Measurements from ENCODE around the gene ACOT8. TPM values are rescaled to one million over a fixed set of nuclear protein-coding genes. Genes with fewer than 3 reads are reported as not detected.

The ACOT8 gene
- total RNA-seq, 1 experiment from 2014 or later: 19.5 TPM

GRCh38 chr20:45852326-45852725, 4.9 kb downstream of the ACOT8 start:
- CTCF ChIA-PET: interaction anchor here (0.6 to 1.8 kb wide), 8 partner anchors 14 to 135 kb away, joined by 3 to 6 read pairs (median 3); no protein-coding TSS in a partner anchor
- POLR2A ChIA-PET: interaction anchor here (0.7 to 1.7 kb wide), 4 partner anchors 16 to 183 kb away, joined by 3 to 8 read pairs (median 6); partner anchors contain the start of genes PCIF1 and ZSWIM1
- Mint-ChIP-seq H3K4me3 (ENCODE audit: unreplicated experiment) (no peak overlapping the region), H3K36me3 (ENCODE audit: insufficient read depth, unreplicated experiment) (peaks cover 34% of the 10 kb centered on the region), H3K27me3 (ENCODE audit: insufficient read depth, unreplicated experiment) (no peaks in the 10 kb centered on the region), H3K4me1 (ENCODE audit: insufficient read depth, unreplicated experiment) (no peaks in the 10 kb centered on the region), H3K9me3 (ENCODE audit: unreplicated experiment) (no peaks in the 10 kb centered on the region), H3K27ac (ENCODE audit: low read depth, unreplicated experiment) (no peak overlapping the region)
- intact Hi-C loops (cut with micrococcal nuclease): no loop called here
- TF ChIP-seq, protein P1, sequence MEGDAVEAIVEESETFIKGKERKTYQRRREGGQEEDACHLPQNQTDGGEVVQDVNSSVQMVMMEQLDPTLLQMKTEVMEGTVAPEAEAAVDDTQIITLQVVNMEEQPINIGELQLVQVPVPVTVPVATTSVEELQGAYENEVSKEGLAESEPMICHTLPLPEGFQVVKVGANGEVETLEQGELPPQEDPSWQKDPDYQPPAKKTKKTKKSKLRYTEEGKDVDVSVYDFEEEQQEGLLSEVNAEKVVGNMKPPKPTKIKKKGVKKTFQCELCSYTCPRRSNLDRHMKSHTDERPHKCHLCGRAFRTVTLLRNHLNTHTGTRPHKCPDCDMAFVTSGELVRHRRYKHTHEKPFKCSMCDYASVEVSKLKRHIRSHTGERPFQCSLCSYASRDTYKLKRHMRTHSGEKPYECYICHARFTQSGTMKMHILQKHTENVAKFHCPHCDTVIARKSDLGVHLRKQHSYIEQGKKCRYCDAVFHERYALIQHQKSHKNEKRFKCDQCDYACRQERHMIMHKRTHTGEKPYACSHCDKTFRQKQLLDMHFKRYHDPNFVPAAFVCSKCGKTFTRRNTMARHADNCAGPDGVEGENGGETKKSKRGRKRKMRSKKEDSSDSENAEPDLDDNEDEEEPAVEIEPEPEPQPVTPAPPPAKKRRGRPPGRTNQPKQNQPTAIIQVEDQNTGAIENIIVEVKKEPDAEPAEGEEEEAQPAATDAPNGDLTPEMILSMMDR (IDR thresholded peaks at IDR 0.05; ENCODE audit: unreplicated experiment): no peak
- DNase-seq (ENCODE audit: unreplicated experiment): no peak
- no TSS peak for BruUV-seq (replicated peaks)

- ChIA-PET CTCF (interaction anchor here (0.6 to 1.7 kb wide), 2 partner anchors 12 to 63 kb away, joined by 3 to 4 read pairs; no protein-coding TSS in a partner anchor), POLR2A (interaction anchor here (1.0 to 1.2 kb wide), 2 partner anchors 9 to 18 kb away, joined by 3 to 4 read pairs; partner anchors contain the start of gene SNX21)
- intact Hi-C loops (cut with micrococcal nuclease): no loop called here
- no peaks in the 10 kb centered on the region for H3K27me3 Mint-ChIP-seq (ENCODE audit: insufficient read depth, unreplicated experiment)
- no peak overlapping the region for H3K27ac Mint-ChIP-seq (ENCODE audit: low read depth, unreplicated experiment)
- no peaks in the 10 kb centered on the region for H3K4me1 Mint-ChIP-seq (ENCODE audit: insufficient read depth, unreplicated experiment)
- H3K4me3 Mint-ChIP-seq (ENCODE audit: unreplicated experiment): no peak overlapping the region
- BruUV-seq (replicated peaks): no TSS peak
- TF ChIP-seq, protein P1 (IDR thresholded peaks at IDR 0.05; ENCODE audit: unreplicated experiment): no peak
- peaks cover 30% of the 10 kb centered on the region for H3K36me3 Mint-ChIP-seq (ENCODE audit: insufficient read depth, unreplicated experiment)
- no peak for DNase-seq (ENCODE audit: unreplicated experiment)
- H3K9me3 Mint-ChIP-seq (ENCODE audit: unreplicated experiment): no peaks in the 10 kb centered on the region
Measured at GRCh38 chr20:45851501-45851900, 5.7 kb downstream of the ACOT8 start.

DNA sequence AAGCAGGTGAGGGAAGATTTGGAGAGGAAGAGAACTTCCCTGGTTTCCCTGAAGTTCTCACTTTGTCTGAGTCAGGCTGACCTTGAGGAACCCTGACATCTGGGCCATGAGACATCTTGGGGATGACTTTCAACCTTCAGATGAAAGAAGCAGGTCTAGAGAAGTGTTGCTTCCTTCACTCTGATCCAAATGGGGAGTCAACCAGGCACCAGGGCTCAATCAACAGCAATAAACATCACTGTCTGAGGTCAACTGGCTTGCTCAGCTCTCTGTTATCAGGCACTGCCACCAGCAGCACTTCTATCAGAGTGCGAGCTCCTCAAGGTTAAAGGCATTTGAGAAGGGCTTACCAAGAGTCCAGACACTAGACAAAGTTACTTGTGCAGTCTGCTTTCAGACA, 6.3 kb downstream of the ACOT8 start:
- TF ChIP-seq, protein P1 (IDR thresholded peaks at IDR 0.05; ENCODE audit: unreplicated experiment): no peak
- H3K36me3 Mint-ChIP-seq (ENCODE audit: insufficient read depth, unreplicated experiment): peaks cover 36% of the 10 kb centered on the region
- no peaks in the 10 kb centered on the region for H3K27me3 Mint-ChIP-seq (ENCODE audit: insufficient read depth, unreplicated experiment)
- intact Hi-C loops (cut with micrococcal nuclease): no loop called here
- H3K4me1 Mint-ChIP-seq (ENCODE audit: insufficient read depth, unreplicated experiment): no peaks in the 10 kb centered on the region
- no TSS peak for BruUV-seq (replicated peaks)
- DNase-seq (ENCODE audit: unreplicated experiment): no peak
- H3K4me3 Mint-ChIP-seq (ENCODE audit: unreplicated experiment): no peak overlapping the region
- ChIA-PET CTCF (interaction anchor here (1.7 kb wide), 1 partner anchor 12 kb away, joined by 4 read pairs; no protein-coding TSS in a partner anchor), POLR2A (interaction anchor here (0.5 to 1.2 kb wide), 3 partner anchors 8 to 352 kb away, joined by 3 to 4 read pairs (median 3); partner anchors contain the start of gene SNX21)
- H3K9me3 Mint-ChIP-seq (ENCODE audit: unreplicated experiment): no peaks in the 10 kb centered on the region
- H3K27ac Mint-ChIP-seq (ENCODE audit: low read depth, unreplicated experiment): no peak overlapping the region

DNA sequence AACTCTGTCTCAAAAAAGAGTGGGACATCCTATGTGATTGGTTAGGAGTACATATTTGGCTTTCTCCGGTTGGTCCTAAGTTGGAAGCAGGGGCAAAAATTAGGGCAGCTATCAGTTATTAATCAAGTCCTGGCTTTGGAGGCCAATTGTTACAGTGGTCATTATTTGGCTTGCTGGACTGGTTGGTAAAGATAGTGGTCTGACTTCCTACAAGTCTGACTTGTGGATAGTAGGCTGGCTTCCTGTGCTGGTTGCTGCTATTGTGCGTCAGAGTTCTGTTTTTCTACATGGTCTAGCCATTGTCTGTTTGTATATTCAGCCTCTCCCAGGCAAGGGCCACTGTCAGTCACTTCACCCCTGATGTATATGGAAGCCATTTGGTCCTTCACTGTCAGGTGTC, 7.0 kb downstream of the ACOT8 start:
- H3K36me3 Mint-ChIP-seq (ENCODE audit: insufficient read depth, unreplicated experiment): peaks cover 41% of the 10 kb centered on the region
- intact Hi-C loops (cut with micrococcal nuclease): no loop called here
- H3K9me3 Mint-ChIP-seq (ENCODE audit: unreplicated experiment): no peaks in the 10 kb centered on the region
- no peak overlapping the region for H3K4me3 Mint-ChIP-seq (ENCODE audit: unreplicated experiment)
- ChIA-PET CTCF (interaction anchor here (1.9 kb wide), 1 partner anchor 51 kb away, joined by 4 read pairs; no protein-coding TSS in a partner anchor), POLR2A (interaction anchor here (0.7 kb wide), 1 partner anchor 1500 kb away, joined by 3 read pairs; no protein-coding TSS in a partner anchor)
- TF ChIP-seq, protein P1 (IDR thresholded peaks at IDR 0.05; ENCODE audit: unreplicated experiment): no peak
- no TSS peak for BruUV-seq (replicated peaks)
- no peaks in the 10 kb centered on the region for H3K27me3 Mint-ChIP-seq (ENCODE audit: insufficient read depth, unreplicated experiment)
- DNase-seq (ENCODE audit: unreplicated experiment): no peak
- no peaks in the 10 kb centered on the region for H3K4me1 Mint-ChIP-seq (ENCODE audit: insufficient read depth, unreplicated experiment)
- no peak overlapping the region for H3K27ac Mint-ChIP-seq (ENCODE audit: low read depth, unreplicated experiment)

All from MCF 10A (cell line).